HCT116 (cell line): ENCODE data around the gene CDR2. TPM values are rescaled to one million over a fixed set of nuclear protein-coding genes. Genes with fewer than 3 reads are reported as not detected.

Source experiments
- ATAC-seq: fragments of 200-7000 bp; cut with Tn5 transposase; 2 replicates; pipeline ENCODE4 v1.9.1; 2020; ENCODE audit warnings: mild to moderate bottlenecking, moderate library complexity
- BruUV-seq: library from RNA; stranded (reverse); fragments of 400-500 nt; replicated peaks from 2 replicates; lab custom pipeline; 2021; lab: Mats Ljungman, UMichigan
- CTCF ChIA-PET: fragments of 300-600 bp; sonication (Branson Sonifier 250); formaldehyde crosslinking; loops from one replicate; lab custom pipeline; 2021; ENCODE audit warnings: antibody characterized with exemption; lab: Charles Lee
- POLR2A ChIA-PET: fragments of 300-600, 350-600 bp; sonication (Branson Sonifier 250); formaldehyde crosslinking; loops from one replicate; lab custom pipeline; 2021; ENCODE audit warnings: antibody characterized with exemption; lab: Charles Lee
- RAD21 ChIA-PET, 2 experiments: fragments of 300-600 bp; sonication (Branson Sonifier 250); formaldehyde crosslinking; loops; one replicate each; lab custom pipeline; 2023; ENCODE audit warnings: low total read pairs in 2 of 2; ENCODE audit not compliant: uncharacterized antibody in 2 of 2, unreplicated experiment in 2 of 2, low non-redundant PET in 1 of 2; lab: Charles Lee
- DNase-seq: peaks from one replicate; pipeline ENCODE4 v3.0.0-alpha.2; 2010; ENCODE audit warnings: low read depth, low spot score
- H2AFZ ChIP-seq: fragments of 200-600 bp; shearing (Covaris generic), sonication (generic); 2 replicates; pipeline ENCODE4 v1.6.1; 2017; ENCODE audit warnings: low read depth, mixed run types, mixed read lengths, antibody characterized with exemption, low read length; ENCODE audit not compliant: poor library complexity, severe bottlenecking
- H3K27ac ChIP-seq: 2 replicates; pipeline ENCODE4 v1.5.1; 2012; ENCODE audit warnings: low read depth, low read length
- H3K27me3 ChIP-seq: fragments of 200-600 bp; sonication (generic); 2 replicates; pipeline ENCODE4 v1.6.1; 2016; ENCODE audit warnings: mixed run types, low read length, mixed read lengths; ENCODE audit not compliant: insufficient read depth
- H3K36me3 ChIP-seq, 2 experiments: fragments of 200-500 bp in 1 of 2; fragments of 200-600 bp in 1 of 2; sonication (Bioruptor generic) in 1 of 2; sonication (generic) in 1 of 2; 2 replicates each; pipeline versions ENCODE4 v1.5.1 to v1.6.1; 2014 to 2016; ENCODE audit warnings: low read length in 2 of 2, inconsistent platforms in 1 of 2, mixed read lengths in 1 of 2, mixed run types in 1 of 2; ENCODE audit not compliant: insufficient read depth in 2 of 2, control insufficient read depth in 1 of 2
- H3K4me1 ChIP-seq, 2 experiments: fragments of 200-600 bp in 1 of 2; sonication (generic) in 1 of 2; 2 replicates each; pipeline versions ENCODE4 v1.5.1 to v1.6.1; 2012 to 2017; ENCODE audit warnings: low read length in 2 of 2, inconsistent platforms in 1 of 2, mild to moderate bottlenecking in 1 of 2, mixed read lengths in 1 of 2, mixed run types in 1 of 2, moderate library complexity in 1 of 2; ENCODE audit not compliant: insufficient read depth in 2 of 2, control insufficient read depth in 1 of 2
- H3K4me2 ChIP-seq: fragments of 200-600 bp; sonication (generic); 2 replicates; pipeline ENCODE4 v1.6.1; 2017; ENCODE audit warnings: mixed run types, low read length, mixed read lengths
- H3K4me3 ChIP-seq, 2 experiments: fragments of 200-600 bp in 1 of 2; sonication (generic) in 1 of 2; replicated peaks in 1 of 2; 2 replicates each; pipeline ENCODE4 v1.5.1; 2011 to 2016; ENCODE audit warnings: low read length in 2 of 2, control low read depth in 1 of 2, low read depth in 1 of 2, mild to moderate bottlenecking in 1 of 2, mixed read lengths in 1 of 2, mixed run types in 1 of 2
- H3K79me2 ChIP-seq: fragments of 200-600 bp; sonication (generic); 2 replicates; pipeline ENCODE4 v1.6.1; 2017; ENCODE audit warnings: mild to moderate bottlenecking, mixed run types, low read length, moderate library complexity, mixed read lengths; ENCODE audit not compliant: insufficient read depth
- H3K9ac ChIP-seq: fragments of 200-600 bp; sonication (generic); 2 replicates; pipeline ENCODE4 v1.6.1; 2016; ENCODE audit warnings: low read length, mixed read lengths
- H3K9me2 ChIP-seq: fragments of 200-600 bp; sonication (generic), shearing (Covaris generic); 2 replicates; pipeline ENCODE4 v1.6.1; 2017; ENCODE audit warnings: mixed run types, mild to moderate bottlenecking, moderate library complexity; ENCODE audit not compliant: insufficient read depth
- H3K9me3 ChIP-seq, 2 experiments: fragments of 200-500 bp in 1 of 2; fragments of 200-600 bp in 1 of 2; sonication (Bioruptor generic) in 1 of 2; sonication (generic) in 1 of 2; 2 replicates each; pipeline ENCODE4 v1.6.1; 2014 to 2017; ENCODE audit warnings: low read length in 2 of 2, mixed read lengths in 2 of 2, inconsistent platforms in 1 of 2, low read depth in 1 of 2, mild to moderate bottlenecking in 1 of 2, mixed run types in 1 of 2, moderate library complexity in 1 of 2; ENCODE audit not compliant: control insufficient read depth in 1 of 2, insufficient read depth in 1 of 2
- H4K20me1 ChIP-seq: fragments of 200-600 bp; sonication (generic), shearing (Covaris generic); 2 replicates; pipeline ENCODE4 v1.6.1; 2017; ENCODE audit warnings: mixed run types, mild to moderate bottlenecking, moderate library complexity; ENCODE audit not compliant: insufficient read depth
- CBX3 ChIP-seq: IDR thresholded peaks from 2 replicates; pipeline ENCODE4 v1.6.1; 2012; ENCODE audit warnings: low read depth
- EGR1 ChIP-seq: IDR thresholded peaks from 2 replicates; pipeline ENCODE4 v1.6.1; 2012; ENCODE audit warnings: low read depth
- ELF1 ChIP-seq: IDR thresholded peaks from 2 replicates; pipeline ENCODE4 v1.6.1; 2012; ENCODE audit warnings: low read depth, borderline replicate concordance
- EZH2 ChIP-seq: fragments of 200-600 bp; sonication (generic); IDR thresholded peaks from 2 replicates; pipeline ENCODE4 v1.6.1; 2017; ENCODE audit warnings: antibody characterized with exemption, mixed run types
- EZH2phosphoT487 ChIP-seq: fragments of 200-600 bp; IDR thresholded peaks from 2 replicates; pipeline ENCODE4 v1.6.1; 2018; ENCODE audit warnings: antibody characterized with exemption, borderline replicate concordance
- FOSL1 ChIP-seq: IDR thresholded peaks from 2 replicates; pipeline ENCODE4 v1.6.1; 2012; ENCODE audit warnings: low read depth
- JUND ChIP-seq: IDR thresholded peaks from 2 replicates; pipeline ENCODE4 v1.6.1; 2012
- POLR2A ChIP-seq: IDR thresholded peaks from 2 replicates; pipeline ENCODE4 v1.7.0; 2011; ENCODE audit warnings: borderline replicate concordance; ENCODE audit not compliant: insufficient read depth, insufficient read length; ENCODE audit errors: extremely low read depth
- POLR2AphosphoS5 ChIP-seq: IDR thresholded peaks from 2 replicates; pipeline ENCODE4 v1.6.1; 2011; ENCODE audit warnings: mild to moderate bottlenecking, low read depth, low read length, moderate library complexity
- RAD21 ChIP-seq: IDR thresholded peaks from 2 replicates; pipeline ENCODE4 v1.6.1; 2012; ENCODE audit warnings: low read depth, mild to moderate bottlenecking
- SIN3A ChIP-seq: IDR thresholded peaks from 2 replicates; pipeline ENCODE4 v1.6.1; 2012; ENCODE audit warnings: low read depth
- SP1 ChIP-seq: IDR thresholded peaks from 2 replicates; pipeline ENCODE4 v1.6.1; 2012; ENCODE audit warnings: low read depth
- SRF ChIP-seq: IDR thresholded peaks from 2 replicates; pipeline ENCODE4 v1.6.1; 2012; ENCODE audit warnings: low read depth
- TCF7L2 ChIP-seq: IDR thresholded peaks from 2 replicates; pipeline ENCODE4 v1.7.0; 2011; ENCODE audit warnings: borderline replicate concordance, inconsistent platforms; ENCODE audit not compliant: insufficient read depth, insufficient read length; ENCODE audit errors: extremely low read depth
- YY1 ChIP-seq: IDR thresholded peaks from 2 replicates; pipeline ENCODE4 v1.6.1; 2011; ENCODE audit warnings: low read length, low read depth, moderate library complexity, mild to moderate bottlenecking; ENCODE audit not compliant: insufficient replicate concordance; ENCODE audit errors: extremely low read depth
- ZNF274 ChIP-seq: fragments of 200-500 bp; sonication (Bioruptor generic); IDR thresholded peaks from 2 replicates; pipeline ENCODE4 v1.6.1; 2014; ENCODE audit warnings: mild to moderate bottlenecking, low read depth, low read length, inconsistent platforms
- intact Hi-C: fragments of 100-400 bp; cut with micrococcal nuclease; formaldehyde crosslinking; loops from 2 replicates; pipeline ENCODE4 v1.10.0; 2022
- total RNA-seq: library from RNA; stranded (reverse); gene quantifications from one replicate; pipeline ENCODE4 v1.2.1, GENCODE V29; 2021; ENCODE audit not compliant: unreplicated experiment
- TF ChIP-seq, protein P1 (sequence below): IDR thresholded peaks from 2 replicates; pipeline ENCODE4 v1.6.1; 2012; ENCODE audit warnings: low read depth
- TF ChIP-seq, protein P2 (sequence below): IDR thresholded peaks from 2 replicates; pipeline ENCODE4 v1.6.1; 2012

Gene CDR2
- total RNA-seq, 1 experiment from 2014 or later = 27.3 TPM

DNA sequence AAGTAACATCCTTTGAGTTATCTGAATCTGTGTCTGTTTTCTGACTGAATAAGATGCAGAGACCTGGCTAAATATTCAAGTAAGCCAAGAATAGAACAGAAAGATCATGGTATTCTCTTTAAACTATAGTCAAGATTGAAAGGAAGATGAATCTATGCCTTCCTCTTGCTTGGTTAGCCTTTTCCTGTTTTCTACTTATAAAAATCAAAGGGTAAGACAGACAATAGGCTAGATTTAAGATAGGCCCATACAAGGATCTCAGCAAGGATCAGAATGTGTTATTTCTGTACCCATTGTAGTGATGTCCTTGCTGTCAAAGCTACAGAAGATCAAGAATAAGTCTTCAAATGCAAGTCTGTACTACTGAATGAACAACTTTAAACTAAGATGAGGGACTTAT, 7.0 kb upstream of the CDR2 start:
- no TSS peak for BruUV-seq
- Histone ChIP-seq H3K27ac (no peak overlapping the region), H3K9me3 (no peaks in the 10 kb centered on the region), H3K9ac (no peak overlapping the region), H3K36me3 (no peaks in the 10 kb centered on the region), H3K4me3 (no peak overlapping the region), H3K9me2 (no peaks in the 10 kb centered on the region), H3K4me1 (no peaks in the 10 kb centered on the region; a peak in 1 of 4 replicates), H3K27me3 (no peaks in the 10 kb centered on the region), H4K20me1 (no peaks in the 10 kb centered on the region), H3K4me2 (no peak overlapping the region), H2AFZ (no peak overlapping the region), H3K79me2 (no peaks in the 10 kb centered on the region)
- ATAC-seq = no peak
- DNase-seq = no peak
- intact Hi-C loops = loop anchor here (10.0 kb wide), 1 partner anchor 57 kb away; no protein-coding TSS in a partner anchor
- TF ChIP-seq SP1 (no peak), EGR1 (no peak), JUND (no peak), POLR2A (no peak), EZH2 (no peak), ELF1 (no peak), EZH2phosphoT487 (no peak)
- CTCF ChIA-PET = no interaction called here
- RAD21 ChIA-PET = no interaction called here
- POLR2A ChIA-PET = no interaction called here

DNA sequence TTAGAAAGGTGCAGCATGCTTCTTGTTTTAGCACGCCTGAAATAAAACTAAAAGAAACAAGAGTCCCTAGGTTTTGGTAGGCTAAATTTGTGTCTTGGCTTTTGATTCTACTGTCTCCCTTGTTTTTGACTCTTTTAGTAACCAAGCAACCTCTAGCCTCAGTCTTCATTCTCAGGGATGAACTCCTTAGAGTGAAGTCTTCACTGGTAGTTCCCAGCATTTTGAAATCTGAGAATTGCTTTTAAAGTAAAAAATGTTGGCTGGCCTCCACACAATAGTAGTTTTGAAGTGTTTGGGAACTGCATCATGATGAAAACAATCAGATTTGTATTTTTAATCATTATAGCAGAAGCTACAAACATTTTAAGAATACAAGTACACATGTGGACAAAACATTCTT, 6.1 kb upstream of the CDR2 start:
- H3K4me2 ChIP-seq = no peak overlapping the region
- H3K79me2 ChIP-seq = no peaks in the 10 kb centered on the region
- DNase-seq (no peak), ATAC-seq (no peak)
- H3K9me3 ChIP-seq = no peaks in the 10 kb centered on the region
- H4K20me1 ChIP-seq = no peaks in the 10 kb centered on the region
- no TSS peak for BruUV-seq
- H3K9me2 ChIP-seq = no peaks in the 10 kb centered on the region
- H3K4me1 ChIP-seq = peaks cover under 1% of the 10 kb centered on the region in 2 experiments; a peak in 1 of 4 replicates
- intact Hi-C loops = loop anchor here (10.0 kb wide), 1 partner anchor 56 kb away; no protein-coding TSS in a partner anchor
- no peaks in the 10 kb centered on the region for H3K27me3 ChIP-seq
- ChIA-PET CTCF (no interaction called here), RAD21 (no interaction called here), POLR2A (no interaction called here)
- H3K9ac ChIP-seq = no peak overlapping the region
- H3K36me3 ChIP-seq = no peaks in the 10 kb centered on the region
- H2AFZ ChIP-seq = no peak overlapping the region
- H3K4me3 ChIP-seq = no peak overlapping the region
- no peak overlapping the region for H3K27ac ChIP-seq
- no peak for TF ChIP-seq SRF
- TF ChIP-seq SIN3A = no peak
- no peak for TF ChIP-seq FOSL1
- no peak for TF ChIP-seq ZNF274
- TF ChIP-seq, protein P1, sequence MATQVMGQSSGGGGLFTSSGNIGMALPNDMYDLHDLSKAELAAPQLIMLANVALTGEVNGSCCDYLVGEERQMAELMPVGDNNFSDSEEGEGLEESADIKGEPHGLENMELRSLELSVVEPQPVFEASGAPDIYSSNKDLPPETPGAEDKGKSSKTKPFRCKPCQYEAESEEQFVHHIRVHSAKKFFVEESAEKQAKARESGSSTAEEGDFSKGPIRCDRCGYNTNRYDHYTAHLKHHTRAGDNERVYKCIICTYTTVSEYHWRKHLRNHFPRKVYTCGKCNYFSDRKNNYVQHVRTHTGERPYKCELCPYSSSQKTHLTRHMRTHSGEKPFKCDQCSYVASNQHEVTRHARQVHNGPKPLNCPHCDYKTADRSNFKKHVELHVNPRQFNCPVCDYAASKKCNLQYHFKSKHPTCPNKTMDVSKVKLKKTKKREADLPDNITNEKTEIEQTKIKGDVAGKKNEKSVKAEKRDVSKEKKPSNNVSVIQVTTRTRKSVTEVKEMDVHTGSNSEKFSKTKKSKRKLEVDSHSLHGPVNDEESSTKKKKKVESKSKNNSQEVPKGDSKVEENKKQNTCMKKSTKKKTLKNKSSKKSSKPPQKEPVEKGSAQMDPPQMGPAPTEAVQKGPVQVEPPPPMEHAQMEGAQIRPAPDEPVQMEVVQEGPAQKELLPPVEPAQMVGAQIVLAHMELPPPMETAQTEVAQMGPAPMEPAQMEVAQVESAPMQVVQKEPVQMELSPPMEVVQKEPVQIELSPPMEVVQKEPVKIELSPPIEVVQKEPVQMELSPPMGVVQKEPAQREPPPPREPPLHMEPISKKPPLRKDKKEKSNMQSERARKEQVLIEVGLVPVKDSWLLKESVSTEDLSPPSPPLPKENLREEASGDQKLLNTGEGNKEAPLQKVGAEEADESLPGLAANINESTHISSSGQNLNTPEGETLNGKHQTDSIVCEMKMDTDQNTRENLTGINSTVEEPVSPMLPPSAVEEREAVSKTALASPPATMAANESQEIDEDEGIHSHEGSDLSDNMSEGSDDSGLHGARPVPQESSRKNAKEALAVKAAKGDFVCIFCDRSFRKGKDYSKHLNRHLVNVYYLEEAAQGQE = no peak
- no peak for TF ChIP-seq TCF7L2
- no peak for TF ChIP-seq RAD21
- TF ChIP-seq CBX3 = no peak
- no peak for TF ChIP-seq POLR2AphosphoS5
- TF ChIP-seq YY1 = no peak
- TF ChIP-seq, protein P2, sequence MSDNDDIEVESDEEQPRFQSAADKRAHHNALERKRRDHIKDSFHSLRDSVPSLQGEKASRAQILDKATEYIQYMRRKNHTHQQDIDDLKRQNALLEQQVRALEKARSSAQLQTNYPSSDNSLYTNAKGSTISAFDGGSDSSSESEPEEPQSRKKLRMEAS = no peak
- no peak for TF ChIP-seq JUND
- no peak for TF ChIP-seq POLR2A
